SK-N-SH (cell line): ENCODE data around the gene SMIM28.

Source experiments
- CHD2 ChIP-seq: fragments of 150-350 bp; IDR thresholded peaks from 2 replicates; pipeline ENCODE4 v1.6.1; 2018; ENCODE audit warnings: low read length; ENCODE audit not compliant: partially characterized antibody
- CTCF ChIP-seq: fragments of 200-600 bp; sonication (generic); IDR thresholded peaks from 2 replicates; pipeline ENCODE4 v1.6.1; 2017; ENCODE audit warnings: antibody characterized with exemption, mild to moderate bottlenecking, moderate library complexity
- EP300 ChIP-seq, 2 experiments: IDR thresholded peaks; 2 replicates each; pipeline versions ENCODE4 v1.4.0 to v1.6.1; 2012; ENCODE audit warnings: borderline replicate concordance in 1 of 2, low read depth in 1 of 2, low read length in 1 of 2
- FOXM1 ChIP-seq: IDR thresholded peaks from 2 replicates; pipeline ENCODE4 v1.4.0; 2012; ENCODE audit warnings: low read depth, mild to moderate bottlenecking
- JUND ChIP-seq: IDR thresholded peaks from 2 replicates; pipeline ENCODE4 v1.4.0; 2012
- MXI1 ChIP-seq: IDR thresholded peaks from 2 replicates; pipeline ENCODE4 v1.6.1; 2012; ENCODE audit warnings: mild to moderate bottlenecking, low read depth, low read length, improper control_type of control experiment
- POLR2AphosphoS5 ChIP-seq: IDR thresholded peaks from 2 replicates; pipeline ENCODE4 v1.6.1; 2012; ENCODE audit warnings: low read depth, low read length
- RAD21 ChIP-seq: IDR thresholded peaks from 2 replicates; pipeline ENCODE4 v1.6.1; 2012; ENCODE audit warnings: mild to moderate bottlenecking, low read length

- TF ChIP-seq CHD2 (no peak), POLR2AphosphoS5 (no peak), EP300 (IDR thresholded peaks at IDR 0.05; ENCODE audit: borderline replicate concordance in 1 of 2, low read depth in 1 of 2, low read length in 1 of 2) (no peak), MXI1 (no peak), CTCF (no peak), RAD21 (no peak), FOXM1 (no peak), JUND (no peak)
Observed at GRCh38 chr6:138415125-138415524, 37.4 kb downstream of the SMIM28 start.
